Keratinocyte (primary cell): ENCODE data around the gene TRIM10. TPM values are rescaled to one million over a fixed set of nuclear protein-coding genes. Genes with fewer than 3 reads are reported as not detected.

Experiments used
- DNase-seq: peaks from one replicate; pipeline ENCODE4 v3.0.0-alpha.2; 2011; ENCODE audit warnings: low read depth, missing footprints, low spot score
- FAIRE-seq: peaks from 2 replicates; lab custom pipeline; 2011; peaks lifted over from hg19 to GRCh38; lab: Jason Lieb, UNC
- H2AFZ ChIP-seq: 2 replicates; pipeline ENCODE4 v1.6.0; 2012; ENCODE audit warnings: low read length, control low read depth, inconsistent platforms; ENCODE audit not compliant: control insufficient read depth
- H3K27ac ChIP-seq: 2 replicates; pipeline ENCODE4 v1.5.1; 2011; ENCODE audit warnings: low read length; ENCODE audit not compliant: control insufficient read depth, insufficient read depth
- H3K27me3 ChIP-seq: 3 replicates; pipeline ENCODE4 v1.6.0; 2011; ENCODE audit warnings: low read length; ENCODE audit not compliant: control insufficient read depth, insufficient read depth; ENCODE audit errors: extremely low read depth
- H3K36me3 ChIP-seq, 2 experiments: 2 replicates in 1 of 2; 3 replicates in 1 of 2; pipeline ENCODE4 v1.5.1; 2011; ENCODE audit warnings: low read length in 2 of 2, mild to moderate bottlenecking in 1 of 2; ENCODE audit not compliant: control insufficient read depth in 2 of 2, insufficient read depth in 2 of 2; ENCODE audit errors: extremely low read depth in 1 of 2
- H3K4me1 ChIP-seq: 3 replicates; pipeline ENCODE4 v1.5.1; 2011; ENCODE audit warnings: low read length; ENCODE audit not compliant: control insufficient read depth, insufficient read depth; ENCODE audit errors: extremely low read depth
- H3K4me2 ChIP-seq: 3 replicates; pipeline ENCODE4 v1.6.0; 2011; ENCODE audit warnings: low read depth, low read length; ENCODE audit not compliant: control insufficient read depth, insufficient read depth; ENCODE audit errors: extremely low read depth
- H3K4me3 ChIP-seq, 3 experiments: fragments of 200-600 bp in 1 of 3; sonication (generic) in 1 of 3; 2 replicates in 2 of 3; 3 replicates in 1 of 3; pipeline ENCODE4 v1.5.1; 2011 to 2016; ENCODE audit warnings: low read length in 3 of 3, mild to moderate bottlenecking in 3 of 3, control low read depth in 2 of 3, inconsistent platforms in 1 of 3, low read depth in 1 of 3, mixed read lengths in 1 of 3, mixed run types in 1 of 3, moderate library complexity in 1 of 3; ENCODE audit not compliant: control insufficient read depth in 2 of 3, insufficient read depth in 2 of 3; ENCODE audit errors: extremely low read depth in 1 of 3
- H3K79me2 ChIP-seq: 2 replicates; pipeline ENCODE4 v1.6.0; 2012; ENCODE audit warnings: low read length; ENCODE audit not compliant: control insufficient read depth, insufficient read depth
- H3K9ac ChIP-seq: 3 replicates; pipeline ENCODE4 v1.6.0; 2011; ENCODE audit warnings: low read length; ENCODE audit not compliant: control insufficient read depth, insufficient read depth; ENCODE audit errors: extremely low read depth
- H3K9me1 ChIP-seq: 3 replicates; pipeline ENCODE4 v1.6.0; 2011; ENCODE audit warnings: low read length; ENCODE audit not compliant: control insufficient read depth, insufficient read depth; ENCODE audit errors: extremely low read depth
- H3K9me3 ChIP-seq: 2 replicates; pipeline ENCODE4 v1.5.1; 2012; ENCODE audit warnings: low read depth, low read length; ENCODE audit not compliant: control insufficient read depth
- H4K20me1 ChIP-seq: 3 replicates; pipeline ENCODE4 v1.6.0; 2011; ENCODE audit warnings: low read length; ENCODE audit not compliant: control insufficient read depth, insufficient read depth; ENCODE audit errors: extremely low read depth
- EZH2 ChIP-seq: IDR thresholded peaks from one replicate; pipeline ENCODE4 v1.6.1; 2012; ENCODE audit warnings: inconsistent platforms, mild to moderate bottlenecking, low read length, moderate library complexity
- dilution Hi-C: fragments of 300-500 bp; cut with MboI; formaldehyde crosslinking; loops from one replicate; pipeline ENCODE4 v1.7.0; 2020; ENCODE audit warnings: low sequenced_read_pairs; ENCODE audit not compliant: extremely low pct_ligation_motif_present
- polyA plus RNA-seq, 5 experiments: library from polyadenylated mRNA; depleted of rRNA in 3 of 5; stranded (reverse) in 3 of 5; stranded (forward) in 1 of 5; unstranded in 1 of 5; fragments of >200 nt; gene quantifications; 1 replicate in 1 of 5; 2 replicates in 3 of 5; 3 replicates in 1 of 5; pipeline versions ENCODE4 v1.2.1 to v1.2.3, GENCODE V29; 2011 to 2012; ENCODE audit warnings: missing spikeins in 2 of 5, low read depth in 1 of 5, low replicate concordance in 1 of 5
- TF ChIP-seq, protein P1 (sequence below), 3 experiments: IDR thresholded peaks in 1 of 3; conservative IDR thresholded peaks in 1 of 3; optimal IDR thresholded peaks in 1 of 3; 2 replicates in 2 of 3; 3 replicates in 1 of 3; pipeline versions ENCODE3 to v1.5.1; 2011; ENCODE audit warnings: low read length in 3 of 3, mild to moderate bottlenecking in 3 of 3, moderate library complexity in 2 of 3, control low read depth in 1 of 3, inconsistent platforms in 1 of 3; ENCODE audit not compliant: insufficient read depth in 2 of 3; ENCODE audit errors: extremely low read depth in 1 of 3

Gene TRIM10
- polyA plus RNA-seq, 1 donor (not counting 4 experiments of a cell fraction or from before 2014, with no cell fraction given) = not detected

DNA sequence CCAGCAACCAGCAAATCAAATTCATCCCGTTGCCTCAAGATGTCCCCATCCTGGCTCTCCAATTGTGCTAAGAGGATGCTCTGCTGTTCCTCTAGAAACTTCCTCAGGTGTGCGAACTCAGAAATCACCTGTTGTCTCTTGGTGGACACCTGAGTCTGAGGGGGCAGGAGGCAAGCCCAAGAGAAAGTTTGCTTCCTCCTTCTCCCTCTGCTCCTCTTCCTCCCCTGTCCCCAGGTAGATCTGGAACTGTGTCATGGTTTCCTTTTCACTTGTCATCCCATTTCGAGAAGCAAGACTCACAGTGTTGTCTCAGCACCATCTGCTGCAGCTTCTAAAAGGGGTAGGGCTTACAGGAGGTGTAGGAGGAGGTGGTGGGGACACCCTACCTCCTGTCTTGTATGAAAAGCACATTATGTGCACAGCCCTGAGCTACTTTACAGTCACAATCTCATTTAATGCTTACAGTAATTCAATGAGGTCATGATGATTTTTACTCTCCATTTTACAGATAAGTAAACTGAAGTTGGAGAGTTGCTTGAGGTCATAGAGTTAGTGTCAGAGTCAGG lies 2.5 kb downstream of the TRIM10 start:
- Histone ChIP-seq H3K9ac (no peak overlapping the region), H3K36me3 (no peaks in the 10 kb centered on the region), H4K20me1 (no peaks in the 10 kb centered on the region), H3K9me3 (no peaks in the 10 kb centered on the region), H2AFZ (no peak overlapping the region), H3K9me1 (no peaks in the 10 kb centered on the region), H3K27me3 (peaks cover 7% of the 10 kb centered on the region), H3K4me2 (no peak overlapping the region), H3K79me2 (no peaks in the 10 kb centered on the region), H3K4me1 (peaks cover 26% of the 10 kb centered on the region), H3K27ac (no peak overlapping the region), H3K4me3 (no peak overlapping the region)
- dilution Hi-C loops = no loop called here
- no peak for DNase-seq
- no peak for FAIRE-seq
- TF ChIP-seq EZH2 = no peak
- TF ChIP-seq, protein P1, sequence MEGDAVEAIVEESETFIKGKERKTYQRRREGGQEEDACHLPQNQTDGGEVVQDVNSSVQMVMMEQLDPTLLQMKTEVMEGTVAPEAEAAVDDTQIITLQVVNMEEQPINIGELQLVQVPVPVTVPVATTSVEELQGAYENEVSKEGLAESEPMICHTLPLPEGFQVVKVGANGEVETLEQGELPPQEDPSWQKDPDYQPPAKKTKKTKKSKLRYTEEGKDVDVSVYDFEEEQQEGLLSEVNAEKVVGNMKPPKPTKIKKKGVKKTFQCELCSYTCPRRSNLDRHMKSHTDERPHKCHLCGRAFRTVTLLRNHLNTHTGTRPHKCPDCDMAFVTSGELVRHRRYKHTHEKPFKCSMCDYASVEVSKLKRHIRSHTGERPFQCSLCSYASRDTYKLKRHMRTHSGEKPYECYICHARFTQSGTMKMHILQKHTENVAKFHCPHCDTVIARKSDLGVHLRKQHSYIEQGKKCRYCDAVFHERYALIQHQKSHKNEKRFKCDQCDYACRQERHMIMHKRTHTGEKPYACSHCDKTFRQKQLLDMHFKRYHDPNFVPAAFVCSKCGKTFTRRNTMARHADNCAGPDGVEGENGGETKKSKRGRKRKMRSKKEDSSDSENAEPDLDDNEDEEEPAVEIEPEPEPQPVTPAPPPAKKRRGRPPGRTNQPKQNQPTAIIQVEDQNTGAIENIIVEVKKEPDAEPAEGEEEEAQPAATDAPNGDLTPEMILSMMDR (optimal IDR thresholded peaks at IDR 0.05 in 1 of 3, IDR thresholded peaks at IDR 0.05 in 1 of 3, conservative IDR thresholded peaks at IDR 0.05 in 1 of 3; ENCODE audit: extremely low read depth in 1 of 3, insufficient read depth in 2 of 3, low read length in 3 of 3) = no peak

GRCh38 chr6:30157999-30158398 lies 3.0 kb downstream of the TRIM10 start:
- Histone ChIP-seq H3K27ac (no peak overlapping the region), H3K4me1 (peaks cover 26% of the 10 kb centered on the region), H4K20me1 (no peaks in the 10 kb centered on the region), H3K4me2 (no peak overlapping the region), H3K9ac (no peak overlapping the region), H3K4me3 (no peak overlapping the region), H3K9me1 (no peaks in the 10 kb centered on the region), H3K79me2 (no peaks in the 10 kb centered on the region), H3K36me3 (no peaks in the 10 kb centered on the region), H3K27me3 (peaks cover 9% of the 10 kb centered on the region), H3K9me3 (no peaks in the 10 kb centered on the region), H2AFZ (no peak overlapping the region)
- TF ChIP-seq EZH2 = no peak
- FAIRE-seq (no peak), DNase-seq (no peak)
- dilution Hi-C loops = no loop called here

- Histone ChIP-seq H3K27ac (no peak overlapping the region), H3K9ac (no peak overlapping the region), H4K20me1 (no peaks in the 10 kb centered on the region), H3K4me2 (no peak overlapping the region), H3K9me1 (no peaks in the 10 kb centered on the region), H3K9me3 (no peaks in the 10 kb centered on the region), H3K4me1 (peaks cover 26% of the 10 kb centered on the region), H3K36me3 (no peaks in the 10 kb centered on the region), H3K27me3 (peaks cover 9% of the 10 kb centered on the region), H2AFZ (no peak overlapping the region), H3K4me3 (no peak overlapping the region), H3K79me2 (no peaks in the 10 kb centered on the region)
- no peak for FAIRE-seq
- no peak for TF ChIP-seq EZH2
- TF ChIP-seq, protein P1 (optimal IDR thresholded peaks at IDR 0.05 in 1 of 3, IDR thresholded peaks at IDR 0.05 in 1 of 3, conservative IDR thresholded peaks at IDR 0.05 in 1 of 3; ENCODE audit: extremely low read depth in 1 of 3, insufficient read depth in 2 of 3, low read length in 3 of 3) = no peak
- no peak for DNase-seq
- dilution Hi-C loops = no loop called here
These were observed 3.4 kb downstream of the TRIM10 start for GRCh38 chr6:30157581-30157980.
